Astrocyte (in vitro differentiated cells and primary cell): ENCODE measurements around the gene LYST. TPM values are rescaled to one million over a fixed set of nuclear protein-coding genes. Genes with fewer than 3 reads are reported as not detected.

ENCODE experiments used
- DNase-seq: peaks from one replicate; pipeline ENCODE4 v3.0.0-alpha.2; 2010; ENCODE audit warnings: low read depth
- FAIRE-seq: peaks from 2 replicates; lab custom pipeline; 2011; peaks lifted over from hg19 to GRCh38; lab: Jason Lieb, UNC
- H2AFZ ChIP-seq: 2 replicates; pipeline ENCODE4 v1.6.0; 2012; ENCODE audit warnings: low read depth, low read length, inconsistent platforms
- H3K27ac ChIP-seq: 2 replicates; pipeline ENCODE4 v1.5.1; 2011; ENCODE audit warnings: low read depth, low read length, inconsistent platforms
- H3K27me3 ChIP-seq: 2 replicates; pipeline ENCODE4 v1.6.0; 2011; ENCODE audit warnings: low read length, inconsistent platforms; ENCODE audit not compliant: insufficient read depth
- H3K36me3 ChIP-seq: 2 replicates; pipeline ENCODE4 v1.5.1; 2011; ENCODE audit warnings: low read length, inconsistent platforms; ENCODE audit not compliant: insufficient read depth
- H3K4me1 ChIP-seq: 2 replicates; pipeline ENCODE4 v1.5.1; 2011; ENCODE audit warnings: low read length, inconsistent platforms; ENCODE audit not compliant: insufficient read depth
- H3K4me2 ChIP-seq: 2 replicates; pipeline ENCODE4 v1.6.0; 2012; ENCODE audit warnings: low read length, inconsistent platforms
- H3K4me3 ChIP-seq: 2 replicates; pipeline ENCODE4 v1.5.1; 2011; ENCODE audit warnings: low read depth, mild to moderate bottlenecking, low read length, inconsistent platforms; ENCODE audit not compliant: insufficient read depth
- H3K79me2 ChIP-seq: 2 replicates; pipeline ENCODE4 v1.6.0; 2012; ENCODE audit warnings: mild to moderate bottlenecking, low read length, inconsistent platforms; ENCODE audit not compliant: insufficient read depth
- H3K9ac ChIP-seq: 2 replicates; pipeline ENCODE4 v1.6.0; 2012; ENCODE audit warnings: mild to moderate bottlenecking, low read length, inconsistent platforms
- H3K9me3 ChIP-seq: 2 replicates; pipeline ENCODE4 v1.5.1; 2012; ENCODE audit warnings: low read depth, mild to moderate bottlenecking, low read length, inconsistent platforms; ENCODE audit not compliant: insufficient read depth
- H4K20me1 ChIP-seq: 2 replicates; pipeline ENCODE4 v1.6.0; 2012; ENCODE audit warnings: low read length, inconsistent platforms; ENCODE audit not compliant: insufficient read depth
- H3K27ac Mint-ChIP-seq: one replicate; pipeline ENCODE4 v1.8.0; 2021; ENCODE audit warnings: mild to moderate bottlenecking, mixed read lengths; ENCODE audit not compliant: unreplicated experiment
- H3K27me3 Mint-ChIP-seq: one replicate; pipeline ENCODE4 v1.8.0; 2021; ENCODE audit warnings: low read depth, mixed read lengths; ENCODE audit not compliant: unreplicated experiment
- H3K36me3 Mint-ChIP-seq: one replicate; pipeline ENCODE4 v1.8.0; 2021; ENCODE audit warnings: low read depth, mixed read lengths; ENCODE audit not compliant: unreplicated experiment
- H3K4me1 Mint-ChIP-seq: one replicate; pipeline ENCODE4 v1.8.0; 2021; ENCODE audit warnings: low read depth, mixed read lengths; ENCODE audit not compliant: unreplicated experiment
- H3K4me3 Mint-ChIP-seq: one replicate; pipeline ENCODE4 v1.8.0; 2021; ENCODE audit warnings: mild to moderate bottlenecking, moderate library complexity, mixed read lengths; ENCODE audit not compliant: unreplicated experiment
- H3K9me3 Mint-ChIP-seq: one replicate; pipeline ENCODE4 v1.8.0; 2021; ENCODE audit warnings: mild to moderate bottlenecking, mixed read lengths; ENCODE audit not compliant: unreplicated experiment
- EZH2 ChIP-seq: IDR thresholded peaks from 2 replicates; pipeline ENCODE4 v1.6.1; 2012; ENCODE audit warnings: mild to moderate bottlenecking, low read length, inconsistent platforms; ENCODE audit not compliant: insufficient read depth
- total RNA-seq: library from RNA; stranded (reverse); gene quantifications from 2 replicates; pipeline ENCODE4 v1.2.1, GENCODE V29; 2021
- TF ChIP-seq, protein P1 (sequence below): IDR thresholded peaks from 2 replicates; pipeline ENCODE4 v1.5.1; 2011; ENCODE audit warnings: low read depth, mild to moderate bottlenecking, inconsistent platforms, low read length, moderate library complexity; ENCODE audit not compliant: insufficient read depth

Gene LYST
- total RNA-seq, 1 donor from 2014 or later = 15.7 TPM

DNA sequence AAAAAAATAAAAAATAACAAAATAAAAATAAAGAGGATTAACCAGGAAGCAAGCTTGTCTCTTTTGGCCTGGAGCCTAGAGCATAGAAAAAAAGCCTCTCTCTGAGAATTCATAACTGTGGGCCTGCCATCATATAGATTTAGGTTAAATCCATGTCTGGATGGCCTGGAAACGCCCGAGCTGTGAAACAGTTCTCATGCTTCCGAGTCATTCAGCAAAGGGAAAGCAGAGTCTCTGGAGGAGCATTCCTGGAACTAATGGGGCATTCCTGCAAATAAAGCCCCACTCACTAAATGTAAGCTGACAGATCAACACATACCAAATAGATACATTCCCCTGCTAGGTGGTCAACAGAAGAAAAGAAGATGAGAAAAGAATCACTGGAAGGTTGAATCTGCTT, 141.3 kb downstream of the LYST start:
- no peaks in the 10 kb centered on the region for H3K9me3 Mint-ChIP-seq
- FAIRE-seq (no peak), DNase-seq (peak; percentile 3)
- no peak for TF ChIP-seq EZH2
- TF ChIP-seq, protein P1, sequence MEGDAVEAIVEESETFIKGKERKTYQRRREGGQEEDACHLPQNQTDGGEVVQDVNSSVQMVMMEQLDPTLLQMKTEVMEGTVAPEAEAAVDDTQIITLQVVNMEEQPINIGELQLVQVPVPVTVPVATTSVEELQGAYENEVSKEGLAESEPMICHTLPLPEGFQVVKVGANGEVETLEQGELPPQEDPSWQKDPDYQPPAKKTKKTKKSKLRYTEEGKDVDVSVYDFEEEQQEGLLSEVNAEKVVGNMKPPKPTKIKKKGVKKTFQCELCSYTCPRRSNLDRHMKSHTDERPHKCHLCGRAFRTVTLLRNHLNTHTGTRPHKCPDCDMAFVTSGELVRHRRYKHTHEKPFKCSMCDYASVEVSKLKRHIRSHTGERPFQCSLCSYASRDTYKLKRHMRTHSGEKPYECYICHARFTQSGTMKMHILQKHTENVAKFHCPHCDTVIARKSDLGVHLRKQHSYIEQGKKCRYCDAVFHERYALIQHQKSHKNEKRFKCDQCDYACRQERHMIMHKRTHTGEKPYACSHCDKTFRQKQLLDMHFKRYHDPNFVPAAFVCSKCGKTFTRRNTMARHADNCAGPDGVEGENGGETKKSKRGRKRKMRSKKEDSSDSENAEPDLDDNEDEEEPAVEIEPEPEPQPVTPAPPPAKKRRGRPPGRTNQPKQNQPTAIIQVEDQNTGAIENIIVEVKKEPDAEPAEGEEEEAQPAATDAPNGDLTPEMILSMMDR = no peak
- Histone ChIP-seq H3K79me2 (no peaks in the 10 kb centered on the region), H4K20me1 (no peaks in the 10 kb centered on the region), H3K9me3 (no peaks in the 10 kb centered on the region), H3K4me2 (no peak overlapping the region), H3K9ac (no peak overlapping the region), H3K27me3 (no peaks in the 10 kb centered on the region), H3K4me1 (no peaks in the 10 kb centered on the region), H3K36me3 (no peaks in the 10 kb centered on the region), H3K27ac (no peak overlapping the region), H2AFZ (no peak overlapping the region), H3K4me3 (no peak overlapping the region)
- H3K4me1 Mint-ChIP-seq = peaks cover 4% of the 10 kb centered on the region
- no peaks in the 10 kb centered on the region for H3K36me3 Mint-ChIP-seq
- H3K27ac Mint-ChIP-seq = peak overlapping the region; percentile 58
- H3K4me3 Mint-ChIP-seq = no peak overlapping the region
- no peaks in the 10 kb centered on the region for H3K27me3 Mint-ChIP-seq

DNA sequence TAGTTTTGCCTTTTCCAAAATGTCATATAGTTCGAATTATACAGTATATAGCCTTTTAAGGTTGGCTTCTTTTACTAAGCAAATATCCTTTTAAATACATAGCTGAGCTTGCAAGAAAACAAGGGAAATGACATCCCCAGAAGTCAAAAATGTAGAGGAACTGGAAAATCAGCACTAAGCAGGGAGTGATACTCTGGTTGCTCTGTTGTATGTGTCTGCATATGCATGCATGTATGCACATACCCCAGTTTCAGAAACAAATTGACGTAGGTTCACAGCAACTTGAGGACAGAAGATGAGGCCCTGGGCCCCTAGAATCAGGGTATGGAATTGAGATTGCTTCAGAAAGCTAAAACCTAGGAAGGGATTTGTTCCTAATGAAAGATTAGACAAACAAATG, 142.0 kb downstream of the LYST start:
- Mint-ChIP-seq H3K27ac (no peak overlapping the region), H3K4me1 (peaks cover 4% of the 10 kb centered on the region), H3K4me3 (no peak overlapping the region), H3K27me3 (no peaks in the 10 kb centered on the region), H3K9me3 (no peaks in the 10 kb centered on the region), H3K36me3 (peaks cover under 1% of the 10 kb centered on the region)
- Histone ChIP-seq H3K4me3 (no peak overlapping the region), H3K36me3 (no peaks in the 10 kb centered on the region), H2AFZ (no peak overlapping the region), H3K27me3 (no peaks in the 10 kb centered on the region), H4K20me1 (no peaks in the 10 kb centered on the region), H3K79me2 (no peaks in the 10 kb centered on the region), H3K9me3 (no peaks in the 10 kb centered on the region), H3K27ac (no peak overlapping the region), H3K4me1 (no peaks in the 10 kb centered on the region), H3K4me2 (no peak overlapping the region), H3K9ac (no peak overlapping the region)
- TF ChIP-seq, protein P1 = no peak
- TF ChIP-seq EZH2 = no peak
- no peak for DNase-seq
- FAIRE-seq = no peak

DNA sequence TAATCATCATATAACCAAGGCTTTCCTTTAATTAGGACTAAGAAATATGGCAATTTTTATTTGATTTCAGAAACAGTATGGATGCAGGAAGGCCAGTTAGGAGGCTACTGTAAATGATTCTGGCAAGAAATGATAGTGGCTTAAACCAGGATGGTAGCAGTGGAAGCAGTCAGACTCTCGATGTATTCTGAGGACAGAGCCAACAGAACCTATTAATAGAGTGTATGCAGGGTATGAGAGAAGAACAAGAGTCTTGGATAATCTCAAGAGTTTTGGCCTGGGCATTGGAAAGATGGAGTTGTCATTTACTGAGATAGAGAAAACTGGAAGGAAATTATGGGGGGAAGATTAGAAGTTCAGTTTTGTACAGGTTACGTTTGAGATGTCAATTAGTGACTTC, 143.8 kb downstream of the LYST start:
- H3K4me2 ChIP-seq = no peak overlapping the region
- H3K4me1 Mint-ChIP-seq = peaks cover 4% of the 10 kb centered on the region
- no peaks in the 10 kb centered on the region for H3K9me3 ChIP-seq
- no peaks in the 10 kb centered on the region for H3K9me3 Mint-ChIP-seq
- no peak overlapping the region for H2AFZ ChIP-seq
- H3K4me1 ChIP-seq = no peaks in the 10 kb centered on the region
- H3K27ac ChIP-seq = no peak overlapping the region
- H3K27me3 ChIP-seq = no peaks in the 10 kb centered on the region
- no peak for TF ChIP-seq EZH2
- TF ChIP-seq, protein P1 = no peak
- FAIRE-seq (no peak), DNase-seq (no peak)
- H4K20me1 ChIP-seq = no peaks in the 10 kb centered on the region
- H3K4me3 ChIP-seq = no peak overlapping the region
- no peaks in the 10 kb centered on the region for H3K36me3 ChIP-seq
- no peaks in the 10 kb centered on the region for H3K79me2 ChIP-seq
- H3K9ac ChIP-seq = no peak overlapping the region
- no peaks in the 10 kb centered on the region for H3K27me3 Mint-ChIP-seq
- H3K36me3 Mint-ChIP-seq = peaks cover 3% of the 10 kb centered on the region
- H3K27ac Mint-ChIP-seq = no peak overlapping the region
- no peak overlapping the region for H3K4me3 Mint-ChIP-seq
